ENCODE data around the gene HMGXB4.

HMGXB4 gene

GRCh38 chr22:35326854-35327562 is 69.7 kb downstream of the HMGXB4 start:
- Histone ChIP-seq H3K27me3 (replicated peaks; ENCODE audit: control insufficient read depth, insufficient read depth, low read length) (no peaks in the 10 kb centered on the region), H3K36me3 (ENCODE audit: control insufficient read depth, insufficient read depth, low read length) (peaks cover 15% of the 10 kb centered on the region), H3K4me3 (replicated peaks; ENCODE audit: low read depth, low read length) (no peak overlapping the region)
- DNase-seq (ENCODE audit: extremely low read depth, insufficient read length) = no peak
- TF ChIP-seq CTCF (IDR thresholded peaks at IDR 0.05; ENCODE audit: insufficient read depth, low read length, poor library complexity, severe bottlenecking) = no peak

- peaks cover 14% of the 10 kb centered on the region for H3K36me3 ChIP-seq (ENCODE audit: control insufficient read depth, insufficient read depth, low read length)
- no peak for TF ChIP-seq CTCF (IDR thresholded peaks at IDR 0.05; ENCODE audit: insufficient read depth, low read length, poor library complexity, severe bottlenecking)
- no peak overlapping the region for H3K4me3 ChIP-seq (replicated peaks; ENCODE audit: low read depth, low read length)
- no peaks in the 10 kb centered on the region for H3K27me3 ChIP-seq (replicated peaks; ENCODE audit: control insufficient read depth, insufficient read depth, low read length)
- no peak for DNase-seq (ENCODE audit: extremely low read depth, insufficient read length)
Observed at GRCh38 chr22:35327690-35328471, 70.6 kb downstream of the HMGXB4 start.

- Histone ChIP-seq H3K36me3 (ENCODE audit: control insufficient read depth, insufficient read depth, low read length) (peaks cover 14% of the 10 kb centered on the region), H3K27me3 (replicated peaks; ENCODE audit: control insufficient read depth, insufficient read depth, low read length) (no peaks in the 10 kb centered on the region), H3K4me3 (replicated peaks; ENCODE audit: low read depth, low read length) (no peak overlapping the region)
- TF ChIP-seq CTCF (IDR thresholded peaks at IDR 0.05; ENCODE audit: insufficient read depth, low read length, poor library complexity, severe bottlenecking) = no peak
- DNase-seq (ENCODE audit: extremely low read depth, insufficient read length) = no peak
Observed at GRCh38 chr22:35328472-35328885, 71.2 kb downstream of the HMGXB4 start.

- no peaks in the 10 kb centered on the region for H3K27me3 ChIP-seq (replicated peaks; ENCODE audit: control insufficient read depth, insufficient read depth, low read length)
- H3K36me3 ChIP-seq (ENCODE audit: control insufficient read depth, insufficient read depth, low read length) = peaks cover 8% of the 10 kb centered on the region
- DNase-seq (ENCODE audit: extremely low read depth, insufficient read length) = no peak
- no peak overlapping the region for H3K4me3 ChIP-seq (replicated peaks; ENCODE audit: low read depth, low read length)
- no peak for TF ChIP-seq CTCF (IDR thresholded peaks at IDR 0.05; ENCODE audit: insufficient read depth, low read length, poor library complexity, severe bottlenecking)
Observed at GRCh38 chr22:35329114-35329847, 72.0 kb downstream of the HMGXB4 start.

GRCh38 chr22:35330258-35330861 is 73.1 kb downstream of the HMGXB4 start:
- H3K36me3 ChIP-seq (ENCODE audit: control insufficient read depth, insufficient read depth, low read length) = peaks cover 8% of the 10 kb centered on the region
- no peak for DNase-seq (ENCODE audit: extremely low read depth, insufficient read length)
- H3K4me3 ChIP-seq (replicated peaks; ENCODE audit: low read depth, low read length) = no peak overlapping the region
- H3K27me3 ChIP-seq (replicated peaks; ENCODE audit: control insufficient read depth, insufficient read depth, low read length) = no peaks in the 10 kb centered on the region
- TF ChIP-seq CTCF (IDR thresholded peaks at IDR 0.05; ENCODE audit: insufficient read depth, low read length, poor library complexity, severe bottlenecking) = no peak
